ENCODE data around the gene PTTG1IP2. TPM values are rescaled to one million over a fixed set of nuclear protein-coding genes. Genes with fewer than 3 reads are reported as not detected.

Gene PTTG1IP2
- total RNA-seq, result not detected in 2 replicates

DNA sequence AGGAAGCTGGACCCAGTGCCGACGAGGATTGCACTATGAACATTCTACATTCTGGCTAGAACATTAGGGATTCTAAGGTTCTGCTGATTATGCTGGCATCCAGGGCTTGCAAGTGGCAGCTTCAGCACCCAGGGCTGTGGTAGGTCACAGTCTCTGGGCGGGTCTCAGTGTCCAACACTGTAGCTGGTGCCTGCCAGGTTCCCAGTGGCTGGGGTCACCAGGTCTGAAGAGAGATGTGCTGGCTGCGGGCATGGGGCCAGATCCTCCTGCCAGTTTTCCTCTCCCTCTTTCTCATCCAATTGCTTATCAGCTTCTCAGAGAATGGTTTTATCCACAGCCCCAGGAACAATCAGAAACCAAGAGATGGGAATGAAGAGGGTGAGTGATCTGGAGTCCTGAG lies at the start of gene PTTG1IP2:
Gene PTTG1IP2, plus strand, starts transcription at position 86 of the 400 bp plus-strand sequence. Its CDS starts 148 bp downstream, at position 234.

Other genes starting within 250 kb of the PTTG1IP2 start
- 2.1 and 3.7 TPM in 2 replicates for gene CFAP69, start 224.5 kb upstream of the PTTG1IP2 start, total RNA-seq
- gene FAM237B, start 148.3 kb upstream of the PTTG1IP2 start, total RNA-seq, result not detected in 2 replicates
- 30.8 and 31.4 TPM in 2 replicates for gene GTPBP10, start 122.9 kb upstream of the PTTG1IP2 start, total RNA-seq
- 71.8 and 86.8 TPM in 2 replicates for gene CLDN12, start 66.2 kb upstream of the PTTG1IP2 start, total RNA-seq
- gene CDK14, start 126.7 kb downstream of the PTTG1IP2 start, total RNA-seq, result 3.1 and 19.5 TPM in 2 replicates

Measured in nasal cavity respiratory epithelium epithelial cell of viscerocranial mucosa (primary cell).